Measurements from ENCODE around the gene OSBPL6.

Gene OSBPL6

DNA sequence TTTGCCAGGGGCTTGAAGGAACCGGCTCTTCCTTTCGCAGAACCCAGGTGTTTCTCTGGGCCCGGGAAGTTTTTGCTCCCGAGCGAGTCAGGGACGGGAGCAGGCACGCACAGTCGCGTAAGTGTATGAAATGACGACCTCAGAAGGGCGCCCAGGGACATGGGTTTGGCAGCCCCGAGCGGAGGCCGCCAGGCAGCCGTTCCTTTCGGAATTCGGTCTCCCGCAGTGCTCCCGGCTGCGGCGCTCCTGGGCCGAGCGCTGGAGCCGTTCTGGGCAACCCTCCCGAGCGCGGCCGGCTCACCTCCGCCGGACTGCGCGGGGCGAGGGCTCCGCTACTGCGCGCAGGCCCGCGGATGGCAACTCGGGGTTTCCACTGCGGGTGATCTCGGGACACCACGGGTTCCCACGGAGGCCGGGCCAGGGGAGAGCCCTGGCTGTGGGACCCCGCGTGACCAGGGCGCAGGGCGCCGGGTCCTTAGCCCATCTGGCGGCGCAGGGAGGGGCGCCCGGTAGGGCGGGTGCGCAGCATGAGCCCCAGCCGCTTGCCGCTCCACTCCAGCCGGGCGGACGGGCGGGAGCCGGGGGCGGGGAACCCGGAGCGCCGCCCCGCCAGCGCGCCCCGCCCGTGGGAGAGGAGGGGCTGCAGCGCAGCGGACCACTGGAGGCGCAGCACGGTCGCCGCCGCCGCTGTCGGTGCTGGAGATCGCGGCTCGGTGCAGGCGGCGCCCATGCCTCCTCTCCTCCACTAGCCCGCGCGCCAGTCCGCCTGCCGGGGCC lies at the start of gene OSBPL6:
TSS of gene OSBPL6 (plus strand) at position 690 of the 777 bp plus-strand sequence. CDS start 111,673 bp downstream, outside the sequence.
- TF ChIP-seq ZFP3 (CRISPR knock-in tag; IDR thresholded peaks at IDR 0.05) (peak; percentile 37; the same call in 1 of the 2 replicates), CSDC2 (CRISPR knock-in tag; IDR thresholded peaks at IDR 0.05) (no peak)
- TF ChIP-seq, protein P1, sequence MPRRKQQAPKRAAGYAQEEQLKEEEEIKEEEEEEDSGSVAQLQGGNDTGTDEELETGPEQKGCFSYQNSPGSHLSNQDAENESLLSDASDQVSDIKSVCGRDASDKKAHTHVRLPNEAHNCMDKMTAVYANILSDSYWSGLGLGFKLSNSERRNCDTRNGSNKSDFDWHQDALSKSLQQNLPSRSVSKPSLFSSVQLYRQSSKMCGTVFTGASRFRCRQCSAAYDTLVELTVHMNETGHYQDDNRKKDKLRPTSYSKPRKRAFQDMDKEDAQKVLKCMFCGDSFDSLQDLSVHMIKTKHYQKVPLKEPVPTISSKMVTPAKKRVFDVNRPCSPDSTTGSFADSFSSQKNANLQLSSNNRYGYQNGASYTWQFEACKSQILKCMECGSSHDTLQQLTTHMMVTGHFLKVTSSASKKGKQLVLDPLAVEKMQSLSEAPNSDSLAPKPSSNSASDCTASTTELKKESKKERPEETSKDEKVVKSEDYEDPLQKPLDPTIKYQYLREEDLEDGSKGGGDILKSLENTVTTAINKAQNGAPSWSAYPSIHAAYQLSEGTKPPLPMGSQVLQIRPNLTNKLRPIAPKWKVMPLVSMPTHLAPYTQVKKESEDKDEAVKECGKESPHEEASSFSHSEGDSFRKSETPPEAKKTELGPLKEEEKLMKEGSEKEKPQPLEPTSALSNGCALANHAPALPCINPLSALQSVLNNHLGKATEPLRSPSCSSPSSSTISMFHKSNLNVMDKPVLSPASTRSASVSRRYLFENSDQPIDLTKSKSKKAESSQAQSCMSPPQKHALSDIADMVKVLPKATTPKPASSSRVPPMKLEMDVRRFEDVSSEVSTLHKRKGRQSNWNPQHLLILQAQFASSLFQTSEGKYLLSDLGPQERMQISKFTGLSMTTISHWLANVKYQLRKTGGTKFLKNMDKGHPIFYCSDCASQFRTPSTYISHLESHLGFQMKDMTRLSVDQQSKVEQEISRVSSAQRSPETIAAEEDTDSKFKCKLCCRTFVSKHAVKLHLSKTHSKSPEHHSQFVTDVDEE (CRISPR knock-in tag; IDR thresholded peaks at IDR 0.05), result 0 out of 2 replicates have a peak, but pooled peaks have one; percentile 24

DNA sequence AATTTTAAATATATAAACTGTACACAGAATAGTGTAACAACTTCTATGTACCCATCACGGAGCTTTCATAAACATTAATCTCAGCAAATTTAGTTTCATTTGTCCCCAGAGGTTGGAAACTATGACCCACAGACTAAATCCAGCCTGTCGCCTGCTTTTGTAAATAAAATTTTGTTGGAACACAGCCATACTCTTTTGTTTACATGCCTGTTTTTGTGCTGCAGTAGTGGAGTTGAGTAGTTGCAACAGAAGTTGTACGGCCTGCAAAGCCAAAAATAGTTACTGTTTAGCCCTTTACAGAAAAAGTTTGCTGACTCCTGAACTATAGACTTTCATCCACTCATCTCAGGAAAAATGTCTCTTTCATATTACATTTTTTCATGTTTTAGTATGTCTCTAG lies 42.3 kb upstream of the OSBPL6 start:
- ATAC-seq, result no peak
- TF ChIP-seq CSDC2 (CRISPR knock-in tag; IDR thresholded peaks at IDR 0.05) (no peak), SNAI2 (CRISPR knock-in tag; IDR thresholded peaks at IDR 0.05) (no peak), TOX (CRISPR knock-in tag; IDR thresholded peaks at IDR 0.05; ENCODE audit: borderline replicate concordance) (no peak)
- TF ChIP-seq, protein P1 (CRISPR knock-in tag; IDR thresholded peaks at IDR 0.05), result no peak
- TF ChIP-seq, protein P2, sequence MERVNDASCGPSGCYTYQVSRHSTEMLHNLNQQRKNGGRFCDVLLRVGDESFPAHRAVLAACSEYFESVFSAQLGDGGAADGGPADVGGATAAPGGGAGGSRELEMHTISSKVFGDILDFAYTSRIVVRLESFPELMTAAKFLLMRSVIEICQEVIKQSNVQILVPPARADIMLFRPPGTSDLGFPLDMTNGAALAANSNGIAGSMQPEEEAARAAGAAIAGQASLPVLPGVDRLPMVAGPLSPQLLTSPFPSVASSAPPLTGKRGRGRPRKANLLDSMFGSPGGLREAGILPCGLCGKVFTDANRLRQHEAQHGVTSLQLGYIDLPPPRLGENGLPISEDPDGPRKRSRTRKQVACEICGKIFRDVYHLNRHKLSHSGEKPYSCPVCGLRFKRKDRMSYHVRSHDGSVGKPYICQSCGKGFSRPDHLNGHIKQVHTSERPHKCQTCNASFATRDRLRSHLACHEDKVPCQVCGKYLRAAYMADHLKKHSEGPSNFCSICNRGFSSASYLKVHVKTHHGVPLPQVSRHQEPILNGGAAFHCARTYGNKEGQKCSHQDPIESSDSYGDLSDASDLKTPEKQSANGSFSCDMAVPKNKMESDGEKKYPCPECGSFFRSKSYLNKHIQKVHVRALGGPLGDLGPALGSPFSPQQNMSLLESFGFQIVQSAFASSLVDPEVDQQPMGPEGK (CRISPR knock-in tag; IDR thresholded peaks at IDR 0.05; ENCODE audit: borderline replicate concordance), result no peak

More for the DNA sequence above, at the start of gene OSBPL6:
- peak; percentile 92 for ATAC-seq

DNA sequence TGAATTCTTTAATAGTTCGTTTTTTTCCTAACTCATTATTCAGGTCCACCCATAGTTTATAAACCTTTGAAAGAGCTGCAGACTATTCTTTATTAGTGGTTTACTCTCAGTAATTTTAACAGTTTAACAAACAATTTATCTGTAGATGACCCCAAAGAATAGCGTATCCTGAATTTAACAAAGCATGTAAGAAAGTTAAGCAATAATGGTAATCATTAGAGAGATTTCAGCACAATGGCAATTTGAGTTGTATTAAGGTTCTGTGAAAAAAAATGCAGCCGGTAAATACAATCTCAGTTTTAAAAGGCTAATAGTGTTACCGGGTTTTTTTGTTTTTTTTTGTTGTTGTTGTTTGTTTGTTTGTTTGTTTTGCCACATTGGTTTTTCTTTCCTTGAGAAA lies 41.8 kb upstream of the OSBPL6 start:
- TF ChIP-seq ZC3H10 (CRISPR knock-in tag; IDR thresholded peaks at IDR 0.05), result no peak
- TF ChIP-seq, protein P2 (CRISPR knock-in tag; IDR thresholded peaks at IDR 0.05; ENCODE audit: borderline replicate concordance), result no peak
- no peak for TF ChIP-seq ZFP30 (CRISPR knock-in tag; IDR thresholded peaks at IDR 0.05)
- TF ChIP-seq, protein P3, sequence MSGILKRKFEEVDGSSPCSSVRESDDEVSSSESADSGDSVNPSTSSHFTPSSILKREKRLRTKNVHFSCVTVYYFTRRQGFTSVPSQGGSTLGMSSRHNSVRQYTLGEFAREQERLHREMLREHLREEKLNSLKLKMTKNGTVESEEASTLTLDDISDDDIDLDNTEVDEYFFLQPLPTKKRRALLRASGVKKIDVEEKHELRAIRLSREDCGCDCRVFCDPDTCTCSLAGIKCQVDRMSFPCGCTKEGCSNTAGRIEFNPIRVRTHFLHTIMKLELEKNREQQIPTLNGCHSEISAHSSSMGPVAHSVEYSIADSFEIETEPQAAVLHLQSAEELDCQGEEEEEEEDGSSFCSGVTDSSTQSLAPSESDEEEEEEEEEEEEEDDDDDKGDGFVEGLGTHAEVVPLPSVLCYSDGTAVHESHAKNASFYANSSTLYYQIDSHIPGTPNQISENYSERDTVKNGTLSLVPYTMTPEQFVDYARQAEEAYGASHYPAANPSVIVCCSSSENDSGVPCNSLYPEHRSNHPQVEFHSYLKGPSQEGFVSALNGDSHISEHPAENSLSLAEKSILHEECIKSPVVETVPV (CRISPR knock-in tag; IDR thresholded peaks at IDR 0.05), result no peak
- TF ChIP-seq ZNF70 (CRISPR knock-in tag; IDR thresholded peaks at IDR 0.05), result no peak
- no peak for TF ChIP-seq PPARA (CRISPR knock-in tag; IDR thresholded peaks at IDR 0.05; ENCODE audit: borderline replicate concordance)
- TF ChIP-seq CREB5 (CRISPR knock-in tag; IDR thresholded peaks at IDR 0.05; ENCODE audit: low read depth), result no peak
- no peak for TF ChIP-seq ZNF8 (CRISPR knock-in tag; IDR thresholded peaks at IDR 0.05)
- no peak for TF ChIP-seq ZNF565 (CRISPR knock-in tag; conservative IDR thresholded peaks at IDR 0.05; ENCODE audit: low read depth)
- no peak for TF ChIP-seq RARB (CRISPR knock-in tag; IDR thresholded peaks at IDR 0.05)
- ATAC-seq, result no peak
